Activated naive CD4-positive, alpha-beta T cell treated with anti-CD3 and anti-CD28 coated beads, Interleukin-2, amount 50 U/mL, for 24 hours (primary cell): Measurements from ENCODE around the gene HPCAL1.
A peak's percentile ranks its signal among the peaks of the same experiment; 100 is the strongest.
"Not testable (repeated sequence)": the region's sequence is repeated elsewhere in the genome, so short reads cannot be mapped to it uniquely, and the experiment has no call there.

Experiments
- H3K27ac Mint-ChIP-seq: one replicate; pipeline ENCODE4 v1.8.0; 2021; ENCODE audit warnings: mild to moderate bottlenecking, mixed read lengths
- H3K27me3 Mint-ChIP-seq: one replicate; pipeline ENCODE4 v1.8.0; 2021; ENCODE audit warnings: mixed read lengths
- H3K36me3 Mint-ChIP-seq: one replicate; pipeline ENCODE4 v1.8.0; 2021; ENCODE audit warnings: mixed read lengths
- H3K4me1 Mint-ChIP-seq: one replicate; pipeline ENCODE4 v1.8.0; 2021; ENCODE audit warnings: mixed read lengths
- H3K4me3 Mint-ChIP-seq: one replicate; pipeline ENCODE4 v1.8.0; 2021; ENCODE audit warnings: mild to moderate bottlenecking, mixed read lengths
- H3K9me3 Mint-ChIP-seq: one replicate; pipeline ENCODE4 v1.8.0; 2021; ENCODE audit warnings: mixed read lengths

The HPCAL1 gene

GRCh38 chr2:10302479-10303180 is at the start of gene HPCAL1:
HPCAL1 (plus strand) TSS chr2:10302904; CDS start chr2:10419758, 116,854 bp downstream.
- Mint-ChIP-seq H3K9me3 (no peaks in the 10 kb centered on the region), H3K27ac (peak within 1 kb of the TSS; percentile 86), H3K4me3 (peak within 1 kb of the TSS; percentile 97)

DNA sequence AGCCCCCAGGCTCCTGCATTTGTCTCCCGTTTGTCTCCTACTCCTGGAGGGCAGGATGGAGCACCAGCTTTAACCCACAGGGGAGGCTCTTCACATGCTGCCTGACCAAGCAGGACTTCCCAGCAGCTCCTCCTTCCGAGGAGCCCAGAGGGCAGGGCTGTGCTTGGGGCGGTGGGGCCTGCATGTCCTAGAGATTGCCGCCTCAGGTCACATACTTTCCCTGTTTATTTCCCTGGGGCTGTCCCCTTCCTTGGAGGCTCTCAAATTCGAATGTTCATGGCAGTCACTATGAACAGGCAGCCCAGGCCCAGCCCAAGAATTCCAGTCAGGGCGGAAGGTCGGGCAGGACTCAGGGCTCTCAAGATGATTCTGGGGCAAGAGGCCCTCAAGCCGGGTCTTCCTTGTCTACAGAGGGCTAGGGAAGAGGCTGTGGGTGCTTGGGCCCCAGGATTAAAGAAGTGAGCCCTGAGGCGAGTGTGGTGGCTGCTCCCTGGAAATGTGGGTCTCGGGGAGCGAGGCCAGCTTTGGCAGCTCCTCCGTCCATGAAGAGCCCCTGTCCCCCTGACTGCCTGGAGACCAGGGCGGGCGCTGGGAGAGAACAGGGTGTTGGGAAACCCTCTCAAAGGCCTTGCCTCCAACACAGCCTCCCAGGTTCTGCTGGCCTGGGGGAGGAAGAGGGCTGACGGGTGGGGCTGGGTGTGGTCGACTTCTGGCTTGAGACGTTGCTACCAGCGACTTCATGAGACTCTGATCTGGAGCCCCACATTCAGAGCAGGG is 48.9 kb upstream of the HPCAL1 start:
- H3K27ac Mint-ChIP-seq: no peak overlapping the region
- no peaks in the 10 kb centered on the region for H3K27me3 Mint-ChIP-seq
- peaks cover 4% of the 10 kb centered on the region for H3K4me1 Mint-ChIP-seq
- no peak overlapping the region for H3K4me3 Mint-ChIP-seq
- peaks cover 13% of the 10 kb centered on the region for H3K9me3 Mint-ChIP-seq
- peaks cover 2% of the 10 kb centered on the region for H3K36me3 Mint-ChIP-seq

More at GRCh38 chr2:10302479-10303180, at the start of gene HPCAL1:
- H3K4me1 Mint-ChIP-seq: peaks cover 81% of the 10 kb centered on the region
- H3K27me3 Mint-ChIP-seq: no peaks in the 10 kb centered on the region
- H3K36me3 Mint-ChIP-seq: no peaks in the 10 kb centered on the region

- Mint-ChIP-seq H3K4me1 (peaks cover 4% of the 10 kb centered on the region), H3K9me3 (peaks cover 13% of the 10 kb centered on the region), H3K27me3 (no peaks in the 10 kb centered on the region), H3K27ac (no peak overlapping the region), H3K36me3 (peaks cover 2% of the 10 kb centered on the region), H3K4me3 (no peak overlapping the region)
Measured at GRCh38 chr2:10254373-10255188, 48.1 kb upstream of the HPCAL1 start.

DNA sequence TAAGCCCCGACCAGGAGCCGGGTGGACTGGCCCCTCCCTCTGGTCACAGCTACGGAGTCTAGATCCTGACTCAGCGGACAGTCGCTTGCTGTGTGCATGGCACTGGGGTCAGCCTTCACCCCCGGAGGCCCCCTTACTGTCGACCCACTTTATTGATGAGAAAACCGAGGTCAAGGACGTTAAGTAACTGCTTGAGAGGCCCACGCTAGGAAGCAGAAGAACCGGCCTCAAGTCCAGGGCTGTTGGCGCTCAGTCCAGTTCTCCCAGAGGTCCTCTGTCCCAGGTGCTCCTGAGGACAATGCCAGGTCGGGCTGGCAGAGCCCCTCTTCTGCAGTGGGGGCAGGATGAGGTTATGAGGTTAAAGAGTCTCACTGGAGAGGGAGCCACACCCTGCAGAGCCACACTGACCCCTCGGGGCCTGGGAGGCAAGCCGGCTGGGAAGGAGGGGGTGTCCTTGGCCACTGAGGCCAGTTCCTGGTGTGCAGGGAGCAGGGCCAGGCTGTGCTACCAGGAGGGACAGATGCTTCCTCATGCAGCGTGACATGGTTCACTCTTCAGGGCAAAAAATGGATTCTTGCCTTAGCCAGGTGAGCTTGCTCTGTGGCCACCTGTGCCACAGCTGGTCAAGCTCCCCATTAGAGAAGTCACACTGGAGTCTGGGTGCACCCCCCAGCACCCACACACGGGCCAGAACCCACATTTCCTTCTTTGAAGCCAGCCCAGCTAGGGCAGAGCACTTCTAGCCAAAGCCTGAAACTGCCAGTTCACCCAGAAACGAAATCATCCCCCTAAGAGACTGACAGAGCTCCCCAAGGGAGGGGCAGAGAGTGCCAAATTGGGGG is 47.3 kb upstream of the HPCAL1 start:
- H3K4me1 Mint-ChIP-seq: peaks cover 4% of the 10 kb centered on the region
- H3K27ac Mint-ChIP-seq: no peak overlapping the region
- H3K36me3 Mint-ChIP-seq: peaks cover 2% of the 10 kb centered on the region
- peaks cover 13% of the 10 kb centered on the region for H3K9me3 Mint-ChIP-seq
- H3K4me3 Mint-ChIP-seq: no peak overlapping the region
- no peaks in the 10 kb centered on the region for H3K27me3 Mint-ChIP-seq

GRCh38 chr2:10256031-10256514 is 46.6 kb upstream of the HPCAL1 start:
- no peak overlapping the region for H3K4me3 Mint-ChIP-seq
- peaks cover 4% of the 10 kb centered on the region for H3K4me1 Mint-ChIP-seq
- H3K27ac Mint-ChIP-seq: no peak overlapping the region
- H3K9me3 Mint-ChIP-seq: peaks cover 8% of the 10 kb centered on the region
- H3K27me3 Mint-ChIP-seq: no peaks in the 10 kb centered on the region
- H3K36me3 Mint-ChIP-seq: peaks cover 2% of the 10 kb centered on the region

DNA sequence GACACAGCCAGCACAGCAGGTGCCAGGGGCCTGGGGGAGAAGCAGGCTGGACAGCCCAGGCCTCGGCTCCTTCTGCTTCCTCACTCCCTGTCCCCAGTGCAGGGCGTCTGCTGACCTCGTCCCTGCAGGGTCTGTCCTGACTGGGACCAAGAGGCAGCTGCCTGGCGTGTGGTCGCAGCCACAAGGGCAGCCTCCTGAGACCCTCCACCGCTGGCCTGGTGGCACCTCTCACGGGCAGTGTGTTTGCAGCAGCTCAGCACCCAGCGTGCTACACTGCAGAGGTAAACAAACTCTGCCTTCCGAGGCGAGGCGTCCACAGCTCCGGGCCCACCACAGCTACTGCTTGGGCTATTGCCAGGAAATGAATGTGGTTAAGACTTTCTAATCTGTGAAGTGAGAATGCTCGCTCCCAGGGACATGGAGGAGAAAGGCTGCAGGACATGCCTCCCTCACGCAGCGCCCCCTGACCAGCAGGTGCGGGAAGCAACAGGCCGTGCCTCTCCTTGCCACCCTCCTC is 46.1 kb upstream of the HPCAL1 start:
- H3K27ac Mint-ChIP-seq: no peak overlapping the region
- H3K36me3 Mint-ChIP-seq: peaks cover 2% of the 10 kb centered on the region
- H3K9me3 Mint-ChIP-seq: peaks cover 6% of the 10 kb centered on the region
- no peak overlapping the region for H3K4me3 Mint-ChIP-seq
- H3K27me3 Mint-ChIP-seq: no peaks in the 10 kb centered on the region
- H3K4me1 Mint-ChIP-seq: peaks cover 4% of the 10 kb centered on the region

DNA sequence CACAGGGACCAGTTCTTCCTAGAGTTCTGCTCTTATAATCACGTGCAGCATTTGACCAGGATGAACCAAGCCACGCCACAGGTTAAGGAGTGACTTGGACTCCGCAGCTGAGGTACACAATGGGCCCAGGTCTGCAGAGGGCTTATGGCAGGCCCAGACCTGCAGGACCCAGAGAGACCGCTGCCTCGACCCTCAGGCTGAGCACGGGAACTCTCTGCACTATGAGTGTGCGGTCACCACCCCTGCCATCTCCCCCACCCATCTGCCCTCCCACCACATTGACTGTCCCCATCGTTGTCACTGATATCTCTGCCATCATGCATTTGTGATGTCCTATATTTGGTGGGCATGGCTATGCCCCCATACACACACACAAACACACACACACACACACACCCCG is 45.7 kb upstream of the HPCAL1 start:
- H3K4me3 Mint-ChIP-seq: no peak overlapping the region
- H3K36me3 Mint-ChIP-seq: no peaks in the 10 kb centered on the region
- H3K9me3 Mint-ChIP-seq: peaks cover 1% of the 10 kb centered on the region
- peaks cover 4% of the 10 kb centered on the region for H3K4me1 Mint-ChIP-seq
- H3K27ac Mint-ChIP-seq: no peak overlapping the region
- H3K27me3 Mint-ChIP-seq: no peaks in the 10 kb centered on the region

DNA sequence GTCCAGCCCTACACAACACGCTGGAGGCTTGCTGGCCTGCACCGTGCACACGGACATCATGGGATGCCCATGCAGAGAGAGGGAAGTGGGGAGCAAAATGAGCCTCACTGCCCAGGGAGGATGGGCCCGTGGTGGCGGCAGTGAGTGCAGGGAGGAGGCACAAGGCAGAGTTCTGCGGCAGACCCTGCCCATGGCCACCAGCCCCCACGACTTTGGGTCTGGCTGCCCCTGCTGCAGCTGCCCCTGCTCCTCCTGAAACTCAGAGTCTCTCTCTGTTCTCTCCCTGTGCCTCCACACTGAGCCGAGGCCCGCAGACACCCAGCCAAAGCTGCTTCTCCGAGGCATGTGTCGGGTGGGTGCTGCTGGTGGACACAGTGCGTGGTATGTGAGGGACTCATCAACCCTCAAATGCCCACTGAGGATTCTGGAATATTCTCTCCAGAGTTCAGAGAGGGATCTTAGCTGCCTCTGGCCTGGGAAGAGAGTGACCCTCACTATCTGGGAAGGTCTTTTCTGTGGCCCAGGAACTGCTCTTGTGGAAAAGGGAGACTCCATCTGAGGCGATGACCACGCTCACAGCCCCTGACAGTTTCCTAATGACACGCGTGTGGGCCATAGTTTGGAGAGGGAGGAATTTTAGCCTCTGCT is 45.1 kb upstream of the HPCAL1 start:
- Mint-ChIP-seq H3K27ac (no peak overlapping the region), H3K4me3 (no peak overlapping the region), H3K36me3 (no peaks in the 10 kb centered on the region), H3K9me3 (no peaks in the 10 kb centered on the region), H3K27me3 (no peaks in the 10 kb centered on the region), H3K4me1 (peaks cover 4% of the 10 kb centered on the region)

- H3K4me3 Mint-ChIP-seq: no peak overlapping the region
Measured at GRCh38 chr2:10258326-10258725, 44.4 kb upstream of the HPCAL1 start.

GRCh38 chr2:10258726-10259125 is 44.0 kb upstream of the HPCAL1 start:
- no peak overlapping the region for H3K4me3 Mint-ChIP-seq
- H3K27me3 Mint-ChIP-seq: no peaks in the 10 kb centered on the region
- H3K9me3 Mint-ChIP-seq: no peaks in the 10 kb centered on the region
- H3K4me1 Mint-ChIP-seq: peaks cover 4% of the 10 kb centered on the region
- no peak overlapping the region for H3K27ac Mint-ChIP-seq
- no peaks in the 10 kb centered on the region for H3K36me3 Mint-ChIP-seq

More at GRCh38 chr2:10258326-10258725, 44.4 kb upstream of the HPCAL1 start:
- no peaks in the 10 kb centered on the region for H3K27me3 Mint-ChIP-seq
- H3K27ac Mint-ChIP-seq: no peak overlapping the region
- H3K36me3 Mint-ChIP-seq: no peaks in the 10 kb centered on the region
- no peaks in the 10 kb centered on the region for H3K9me3 Mint-ChIP-seq
- peaks cover 4% of the 10 kb centered on the region for H3K4me1 Mint-ChIP-seq

DNA sequence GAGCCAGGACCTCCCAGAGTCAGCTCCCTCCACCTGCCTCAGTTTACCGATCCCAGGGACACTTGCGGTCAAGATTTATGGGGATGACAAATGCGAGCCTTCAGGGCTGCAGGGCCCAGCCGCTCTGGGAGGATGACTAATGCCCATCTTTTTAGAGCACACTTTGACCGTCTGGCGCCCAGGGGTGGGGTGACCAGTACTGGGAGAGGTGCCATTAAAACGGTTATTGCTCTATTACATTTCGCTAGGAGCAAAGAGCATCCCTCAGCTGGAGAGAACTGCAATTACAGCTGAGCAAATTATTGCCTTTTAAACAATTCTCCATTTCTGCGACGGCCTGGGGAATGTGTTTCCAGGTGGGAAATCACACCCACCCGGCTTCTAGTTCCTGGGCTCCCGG is 42.6 kb upstream of the HPCAL1 start:
- Mint-ChIP-seq H3K27me3 (no peaks in the 10 kb centered on the region), H3K36me3 (no peaks in the 10 kb centered on the region), H3K27ac (no peak overlapping the region), H3K4me1 (peaks cover 4% of the 10 kb centered on the region), H3K9me3 (no peaks in the 10 kb centered on the region), H3K4me3 (no peak overlapping the region)

GRCh38 chr2:10263526-10263925 is 39.2 kb upstream of the HPCAL1 start:
- not testable (repeated sequence) for H3K9me3 Mint-ChIP-seq, H3K4me3 Mint-ChIP-seq, H3K36me3 Mint-ChIP-seq, H3K27ac Mint-ChIP-seq, H3K27me3 Mint-ChIP-seq, H3K4me1 Mint-ChIP-seq

- peak overlapping the region; percentile 17 for H3K27ac Mint-ChIP-seq
Measured at GRCh38 chr2:10264506-10265328, 38.0 kb upstream of the HPCAL1 start.

More at GRCh38 chr2:10264506-10265328, 38.0 kb upstream of the HPCAL1 start:
- Mint-ChIP-seq H3K9me3 (no peaks in the 10 kb centered on the region), H3K4me3 (no peak overlapping the region), H3K27me3 (no peaks in the 10 kb centered on the region), H3K4me1 (no peaks in the 10 kb centered on the region), H3K36me3 (no peaks in the 10 kb centered on the region)
